H1 (cell line): ENCODE results near the gene EPHB1. TPM values are rescaled to one million over a fixed set of nuclear protein-coding genes. Genes with fewer than 3 reads are reported as not detected.

Experiments
- BACH1 ChIP-seq: IDR thresholded peaks from 2 replicates; pipeline ENCODE4 v1.6.1; 2012; ENCODE audit warnings: low read length, improper control_type of control experiment
- CHD7 ChIP-seq: fragments of 300-600 bp; sonication (generic); IDR thresholded peaks from 2 replicates; pipeline ENCODE4 v1.7.1; 2012; ENCODE audit warnings: low read length, moderate library complexity, mild to moderate bottlenecking, inconsistent platforms; ENCODE audit not compliant: insufficient replicate concordance
- EGR1 ChIP-seq: IDR thresholded peaks from 2 replicates; pipeline ENCODE4 v1.6.1; 2011; ENCODE audit warnings: low read depth, low read length, borderline replicate concordance
- EZH2 ChIP-seq: fragments of 200-600 bp; sonication (generic); IDR thresholded peaks from 2 replicates; pipeline ENCODE4 v1.7.1; 2012; ENCODE audit warnings: low read depth, mild to moderate bottlenecking, moderate library complexity, low read length, inconsistent platforms; ENCODE audit not compliant: severe bottlenecking
- KDM4A ChIP-seq: IDR thresholded peaks from one replicate; pipeline ENCODE4 v1.7.1; 2012; ENCODE audit warnings: low read depth, mild to moderate bottlenecking, moderate library complexity, low read length, inconsistent platforms; ENCODE audit not compliant: severe bottlenecking
- KDM5A ChIP-seq: fragments of 200-600 bp; IDR thresholded peaks from 2 replicates; pipeline ENCODE4 v1.7.1; 2012; ENCODE audit warnings: mild to moderate bottlenecking, low read length, inconsistent platforms, mixed read lengths
- RXRA ChIP-seq: IDR thresholded peaks from 2 replicates; pipeline ENCODE4 v1.6.1; 2011; ENCODE audit warnings: low read depth, mild to moderate bottlenecking, low read length, moderate library complexity; ENCODE audit not compliant: insufficient read depth
- SP2 ChIP-seq: IDR thresholded peaks from 2 replicates; pipeline ENCODE4 v1.6.1; 2012; ENCODE audit warnings: mild to moderate bottlenecking, low read length, inconsistent platforms
- YY1 ChIP-seq: IDR thresholded peaks from 2 replicates; pipeline ENCODE4 v1.6.1; 2011; ENCODE audit warnings: low read depth, mild to moderate bottlenecking, low read length
- polyA plus RNA-seq, 7 experiments: library from polyadenylated mRNA; depleted of rRNA in 3 of 7; stranded (reverse) in 5 of 7; unstranded in 2 of 7; fragments of >200 nt in 5 of 7; fragments of 200-250 nt in 2 of 7; gene quantifications; 1 replicate in 5 of 7; 2 replicates in 1 of 7; 4 replicates in 1 of 7; pipeline versions ENCODE4 v1.2.1 to v1.2.3, GENCODE V29; 2011 to 2013; ENCODE audit warnings: missing spikeins in 2 of 7, mixed read lengths in 2 of 7
- total RNA-seq: library from RNA; stranded (reverse); fragmentation: NEBNext Ultra II Directional; extraction: Animal tissue kit (Norgen Biotek cat#: 25700); gene quantifications from 2 replicates; pipeline ENCODE4 v1.2.1, GENCODE V29; 2021

EPHB1 gene
- total and polyA plus RNA-seq, 2 of the 8 experiments (the other 6 are each of a cell fraction or from before 2014, with no cell fraction given) = 3.5 to 5.9 TPM

- TF ChIP-seq CHD7 = no peak
- TF ChIP-seq YY1 = no peak
- no peak for TF ChIP-seq RXRA
- no peak for TF ChIP-seq KDM4A
- no peak for TF ChIP-seq SP2
- no peak for TF ChIP-seq EGR1
- no peak for TF ChIP-seq EZH2
- TF ChIP-seq KDM5A = no peak
- no peak for TF ChIP-seq BACH1
- TF ChIP-seq, all 59 proteins: peak for 0
Observed at GRCh38 chr3:135100366-135100765, 305.3 kb downstream of the EPHB1 start (continued).
